WTC11 (cell line): ENCODE data around the gene RAPH1.

Experiments used
- CTCF ChIP-seq: fragments of 200-600 bp; IDR thresholded peaks from 2 replicates; pipeline ENCODE4 v1.8.0; 2022; ENCODE audit warnings: antibody characterized with exemption
- ETV6 ChIP-seq: sonication (generic); formaldehyde crosslinking; IDR thresholded peaks from 2 replicates; pipeline ENCODE4 v1.8.1; 2022; ENCODE audit warnings: mild to moderate bottlenecking, missing genetic modification reagents
- IRF2 ChIP-seq: sonication (generic); formaldehyde crosslinking; IDR thresholded peaks from 2 replicates; pipeline ENCODE4 v1.8.0; 2022; ENCODE audit warnings: low read depth, missing genetic modification reagents, borderline replicate concordance
- ZMAT4 ChIP-seq: fragments of 250-450 bp; sonication (Bioruptor Pico); IDR thresholded peaks from 2 replicates; pipeline ENCODE4 v1.9.0; 2021; ENCODE audit warnings: mild to moderate bottlenecking

- TF ChIP-seq CTCF (no peak), ETV6 (CRISPR knock-in tag) (no peak), ZMAT4 (CRISPR knock-in tag) (no peak), IRF2 (CRISPR knock-in tag) (no peak)
Observed at GRCh38 chr2:203360833-203361430, 174.2 kb downstream of the RAPH1 start.
